ENCODE data around the gene RIMBP2.

Gene RIMBP2

GRCh38 chr12:130419116-130419515, 297.0 kb downstream of the RIMBP2 start:
- H3K4me3 ChIP-seq (ENCODE audit: low read depth, low read length) = no peak overlapping the region
- H3K27ac ChIP-seq (ENCODE audit: extremely low read depth, low read depth, low read length) = no peak overlapping the region
- ChIA-PET POLR2A (no interaction called here), CTCF (no interaction called here)
- no peaks in the 10 kb centered on the region for H3K9me3 ChIP-seq (ENCODE audit: control insufficient read depth, insufficient read depth, low read depth, low read length)
- TF ChIP-seq SP2 (tag by site-specific recombination; IDR thresholded peaks at IDR 0.05) (no peak), PRDM2 (tag by site-specific recombination; IDR thresholded peaks at IDR 0.05; ENCODE audit: borderline replicate concordance) (no peak), ZNF837 (tag by site-specific recombination; IDR thresholded peaks at IDR 0.05) (no peak), ZNF544 (tag by site-specific recombination; IDR thresholded peaks at IDR 0.05) (no peak), SP7 (tag by site-specific recombination; IDR thresholded peaks at IDR 0.05) (no peak), ZNF302 (tag by site-specific recombination; IDR thresholded peaks at IDR 0.05; ENCODE audit: low read depth) (no peak), ZNF433 (tag by site-specific recombination; IDR thresholded peaks at IDR 0.05; ENCODE audit: low read depth) (no peak), ZNF558 (tag by site-specific recombination; IDR thresholded peaks at IDR 0.05) (no peak), OVOL3 (tag by site-specific recombination; IDR thresholded peaks at IDR 0.05) (no peak), SCRT1 (tag by site-specific recombination; IDR thresholded peaks at IDR 0.05; ENCODE audit: borderline replicate concordance) (no peak), ZSCAN18 (tag by site-specific recombination; IDR thresholded peaks at IDR 0.05) (no peak), ZNF202 (tag by site-specific recombination; IDR thresholded peaks at IDR 0.05; ENCODE audit: borderline replicate concordance) (no peak), PATZ1 (tag by site-specific recombination; IDR thresholded peaks at IDR 0.05) (no peak), ATF2 (tag by site-specific recombination; IDR thresholded peaks at IDR 0.05; ENCODE audit: low read depth) (no peak), ZNF660 (tag by site-specific recombination; IDR thresholded peaks at IDR 0.05) (no peak), ZNF16 (tag by site-specific recombination; IDR thresholded peaks at IDR 0.05; ENCODE audit: low read depth) (no peak), ZNF404 (tag by site-specific recombination; IDR thresholded peaks at IDR 0.05) (no peak), BCL11B (tag by site-specific recombination; IDR thresholded peaks at IDR 0.05; ENCODE audit: low read depth) (no peak), PRDM10 (tag by site-specific recombination; IDR thresholded peaks at IDR 0.05) (no peak)
- no peaks in the 10 kb centered on the region for H3K4me1 ChIP-seq (ENCODE audit: control insufficient read depth, insufficient read depth, low read length)
- H3K36me3 ChIP-seq (ENCODE audit: control insufficient read depth in 2 of 2, insufficient read depth in 1 of 2, low read length in 2 of 2) = no peaks in the 10 kb centered on the region

Data from HEK293 (cell line).